Adrenal gland (tissue), 5 donors: ENCODE results near the gene NRDE2.

ENCODE experiments used
- CTCF ChIP-seq, 6 experiments: fragments of 450-650 bp in 4 of 6; fragments of 200-600 bp in 2 of 6; sonication (generic) in 1 of 6; IDR thresholded peaks; 1 replicate in 5 of 6; 2 replicates in 1 of 6; pipeline versions ENCODE4 v1.5.1 to v1.8.0; 2016 to 2021; ENCODE audit warnings: antibody characterized with exemption in 6 of 6, mild to moderate bottlenecking in 2 of 6, moderate library complexity in 1 of 6
- POLR2A ChIP-seq, 2 donors: fragments of 450-650 bp; IDR thresholded peaks; one replicate each; pipeline ENCODE4 v1.6.1; 2017; ENCODE audit warnings: antibody characterized with exemption in 2 of 2, mild to moderate bottlenecking in 2 of 2, moderate library complexity in 1 of 2
- donor health status: DM: no; HTN: no; CAD: no.

DNA sequence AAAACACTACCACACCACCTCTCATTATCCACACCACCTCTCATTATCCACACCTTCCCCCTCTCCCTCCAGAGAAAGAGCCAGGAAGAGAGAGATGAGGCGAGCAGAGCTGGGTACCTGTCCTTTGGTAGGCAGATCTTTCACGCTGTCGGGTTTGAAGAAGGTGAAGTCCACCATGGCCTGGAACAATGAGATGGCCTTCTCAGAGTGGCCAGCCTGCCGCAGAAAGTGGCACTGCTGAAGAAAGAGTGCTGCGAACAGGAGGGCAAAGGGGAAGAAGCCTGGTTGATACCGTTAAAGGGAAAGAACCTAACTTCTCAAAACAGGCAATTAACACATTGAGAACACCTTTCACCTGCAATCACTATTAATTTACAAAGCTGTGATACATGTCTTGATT, 30.6 kb downstream of the NRDE2 start:
- TF ChIP-seq CTCF (IDR thresholded peaks at IDR 0.05) (no peak), POLR2A (IDR thresholded peaks at IDR 0.05) (no peak)
